GM23248 (cell line): ENCODE data around the gene SHMT2. TPM values are rescaled to one million over a fixed set of nuclear protein-coding genes. Genes with fewer than 3 reads are reported as not detected.

Source experiments
- DNase-seq: peaks from one replicate; pipeline ENCODE4 v3.0.0-alpha.2; 2015
- H2AFZ ChIP-seq: fragments of 200-600 bp; sonication (generic); 2 replicates; pipeline ENCODE4 v1.6.1; 2016; ENCODE audit warnings: antibody characterized with exemption
- H3F3A ChIP-seq: fragments of 200-600 bp; sonication (generic); 2 replicates; pipeline ENCODE4 v1.6.1; 2016; ENCODE audit warnings: mild to moderate bottlenecking, antibody characterized with exemption, mixed run types; ENCODE audit not compliant: insufficient read depth
- H3K27ac ChIP-seq: fragments of 200-600 bp; sonication (generic); 2 replicates; pipeline ENCODE4 v1.5.1; 2016; ENCODE audit warnings: mild to moderate bottlenecking
- H3K27me3 ChIP-seq: fragments of 200-600 bp; sonication (generic); replicated peaks from 2 replicates; pipeline ENCODE4 v1.6.1; 2016; ENCODE audit warnings: mild to moderate bottlenecking; ENCODE audit not compliant: insufficient read depth
- H3K36me3 ChIP-seq: fragments of 200-600 bp; sonication (generic); 2 replicates; pipeline ENCODE4 v1.6.1; 2016; ENCODE audit warnings: low read depth, mild to moderate bottlenecking
- H3K4me1 ChIP-seq: fragments of 200-600 bp; sonication (generic); 2 replicates; pipeline ENCODE4 v1.6.1; 2016; ENCODE audit warnings: mild to moderate bottlenecking; ENCODE audit not compliant: insufficient read depth
- H3K4me2 ChIP-seq: fragments of 200-600 bp; sonication (generic); one replicate; pipeline ENCODE4 v1.6.1; 2016; ENCODE audit warnings: mild to moderate bottlenecking; ENCODE audit not compliant: unreplicated experiment
- H3K4me3 ChIP-seq: fragments of 200-600 bp; sonication (generic); 2 replicates; pipeline ENCODE4 v1.5.1; 2016; ENCODE audit warnings: mild to moderate bottlenecking
- H3K79me2 ChIP-seq: fragments of 200-600 bp; sonication (generic); 2 replicates; pipeline ENCODE4 v1.6.1; 2016; ENCODE audit warnings: mild to moderate bottlenecking; ENCODE audit not compliant: insufficient read depth
- H3K9ac ChIP-seq: fragments of 200-600 bp; sonication (generic); 2 replicates; pipeline ENCODE4 v1.6.1; 2016; ENCODE audit warnings: mild to moderate bottlenecking
- H3K9me2 ChIP-seq: fragments of 200-600 bp; sonication (generic); 2 replicates; pipeline ENCODE4 v1.6.1; 2016; ENCODE audit warnings: mixed run types, mild to moderate bottlenecking, moderate library complexity; ENCODE audit not compliant: insufficient read depth
- H3K9me3 ChIP-seq: fragments of 200-600 bp; sonication (generic); one replicate; pipeline ENCODE4 v1.6.1; 2017; ENCODE audit warnings: low read depth
- H4K20me1 ChIP-seq: fragments of 200-600 bp; sonication (generic); 2 replicates; pipeline ENCODE4 v1.6.0; 2016; ENCODE audit not compliant: insufficient read depth
- EZH2 ChIP-seq: fragments of 200-600 bp; sonication (generic); IDR thresholded peaks from 2 replicates; pipeline ENCODE4 v1.6.1; 2018; ENCODE audit warnings: antibody characterized with exemption, mild to moderate bottlenecking; ENCODE audit not compliant: insufficient read depth, poor library complexity, severe bottlenecking
- EZH2phosphoT487 ChIP-seq: fragments of 200-600 bp; sonication (generic); IDR thresholded peaks from 2 replicates; pipeline ENCODE4 v1.6.1; 2018; ENCODE audit warnings: antibody characterized with exemption, moderate library complexity, mild to moderate bottlenecking, low read depth; ENCODE audit not compliant: insufficient read depth
- WGBS, 2 experiments: methylation state at CpG; one replicate each; pipeline ENCODE4 v1.1.6; 2015 to 2017; ENCODE audit warnings: low lambda C conversion rate in 2 of 2, low coverage in 1 of 2; ENCODE audit errors: missing lambda C conversion rate in 2 of 2; 5-methylcytosine and 5-hydroxymethylcytosine counted together
- in situ Hi-C: fragments of 300-500 bp; cut with MboI; formaldehyde crosslinking; loops from 2 replicates; pipeline ENCODE4 v1.15.0; 2020
- polyA plus RNA-seq: library from polyadenylated mRNA; unstranded; fragments of >200 nt; fragmentation: Nextera tagmentation; extraction: Ambion mirVana; gene quantifications from 2 replicates; pipeline ENCODE4 v1.2.1, GENCODE V29; 2016
- total RNA-seq: library from RNA; depleted of rRNA; stranded (reverse); fragments of >200 nt; shearing (Covaris generic); gene quantifications from 2 replicates; pipeline ENCODE4 v1.2.3, GENCODE V29; 2014

The SHMT2 gene
- total and polyA plus RNA-seq, 2 experiments from 2014 or later: 184 to 341 TPM

DNA sequence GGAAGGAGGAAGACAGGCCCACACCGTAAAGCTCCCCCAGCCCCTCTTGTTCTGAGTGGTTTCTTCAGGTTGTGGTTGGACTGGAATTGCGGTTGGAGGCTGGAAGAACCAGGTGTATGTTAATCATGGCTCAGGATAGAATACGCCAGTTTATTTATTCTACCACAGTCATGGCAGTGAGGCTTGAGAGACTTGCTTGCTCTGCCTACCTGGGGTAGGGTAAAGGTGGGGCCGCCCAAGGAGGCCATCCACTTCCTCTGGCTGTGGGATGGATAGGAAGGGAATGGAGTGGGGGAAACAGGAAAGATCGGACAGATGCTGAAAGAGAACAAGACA is 8.1 kb downstream of the SHMT2 start:
- Histone ChIP-seq H3K27ac (no peak overlapping the region), H3F3A (peaks cover 39% of the 10 kb centered on the region), H3K9ac (no peak overlapping the region), H3K79me2 (peaks cover 6% of the 10 kb centered on the region; the same call in 1 of the 2 replicates), H3K9me2 (no peaks in the 10 kb centered on the region), H3K4me3 (no peak overlapping the region), H3K36me3 (peaks cover 20% of the 10 kb centered on the region), H2AFZ (no peak overlapping the region), H3K27me3 (no peaks in the 10 kb centered on the region), H3K4me2 (no peak overlapping the region), H3K4me1 (peaks cover 15% of the 10 kb centered on the region), H4K20me1 (no peaks in the 10 kb centered on the region), H3K9me3 (no peaks in the 10 kb centered on the region)
- TF ChIP-seq EZH2 (no peak), EZH2phosphoT487 (no peak)
- WGBS, 2 experiments: 65 to 69% methylated on average over 5 of the region's 5 CpGs
- in situ Hi-C loops: no loop called here
- no peak for DNase-seq

DNA sequence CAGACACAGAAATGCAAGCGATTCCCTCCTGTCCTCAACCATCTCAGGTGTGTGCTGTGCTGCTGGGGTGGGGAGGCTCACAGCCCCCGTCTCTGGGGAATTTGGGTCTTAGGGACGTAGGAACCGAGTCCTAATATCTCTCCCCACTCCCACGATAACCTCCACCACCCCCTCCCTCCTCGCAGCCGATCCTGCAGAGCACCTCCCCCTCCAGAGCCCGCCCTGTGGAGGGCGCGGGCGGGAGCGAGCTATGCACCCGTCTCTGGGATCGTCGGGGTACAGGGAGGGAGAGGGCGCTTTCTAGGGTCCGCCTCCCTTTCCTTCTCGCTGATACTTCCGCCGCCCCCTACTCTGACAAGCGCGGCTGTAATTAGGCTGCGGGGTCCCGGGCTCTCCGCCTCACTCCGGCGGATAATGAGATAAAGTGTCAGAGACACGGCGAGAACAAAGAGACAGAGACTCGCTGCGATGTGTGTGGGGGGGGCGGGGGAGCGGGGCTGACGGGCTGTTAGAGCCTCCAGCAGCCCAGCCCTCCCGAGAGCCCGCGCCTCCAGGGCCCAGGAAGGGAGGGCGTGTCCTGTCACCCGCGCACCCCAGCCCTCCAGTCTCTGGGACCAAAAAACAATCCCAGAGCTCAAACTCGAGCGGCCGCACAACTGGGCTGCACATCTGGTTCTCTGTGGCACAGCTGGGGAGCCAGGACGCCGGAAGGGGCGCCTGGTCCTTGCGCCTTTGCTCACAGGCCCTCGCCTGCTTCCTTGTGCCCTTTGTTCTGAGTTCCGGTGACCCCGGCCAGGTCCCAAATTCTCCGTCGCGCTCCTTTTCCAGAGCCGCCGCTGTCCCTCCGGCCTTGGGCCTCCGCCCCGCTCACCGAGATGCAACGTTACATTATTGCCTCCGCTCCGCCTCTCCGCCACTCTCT is 8.7 kb downstream of the SHMT2 start:
- Histone ChIP-seq H3K36me3 (peaks cover 15% of the 10 kb centered on the region), H4K20me1 (no peaks in the 10 kb centered on the region), H3K27me3 (no peaks in the 10 kb centered on the region), H3K9me2 (no peaks in the 10 kb centered on the region), H3K4me1 (peaks cover 18% of the 10 kb centered on the region), H3K9me3 (no peaks in the 10 kb centered on the region), H3K27ac (no peak overlapping the region), H3K4me3 (peak overlapping the region; percentile 96), H3K79me2 (no peaks in the 10 kb centered on the region; the same call in 1 of the 2 replicates), H2AFZ (peak overlapping the region; percentile 74), H3K9ac (peak overlapping the region; percentile 43), H3F3A (peaks cover 33% of the 10 kb centered on the region), H3K4me2 (peak overlapping the region; percentile 92)
- in situ Hi-C loops: no loop called here
- DNase-seq: peak; percentile 58
- TF ChIP-seq EZH2phosphoT487 (no peak), EZH2 (no peak)
- 3 to 6% methylated on average over 53 to 63 of the region's 63 CpGs for WGBS, 2 experiments

DNA sequence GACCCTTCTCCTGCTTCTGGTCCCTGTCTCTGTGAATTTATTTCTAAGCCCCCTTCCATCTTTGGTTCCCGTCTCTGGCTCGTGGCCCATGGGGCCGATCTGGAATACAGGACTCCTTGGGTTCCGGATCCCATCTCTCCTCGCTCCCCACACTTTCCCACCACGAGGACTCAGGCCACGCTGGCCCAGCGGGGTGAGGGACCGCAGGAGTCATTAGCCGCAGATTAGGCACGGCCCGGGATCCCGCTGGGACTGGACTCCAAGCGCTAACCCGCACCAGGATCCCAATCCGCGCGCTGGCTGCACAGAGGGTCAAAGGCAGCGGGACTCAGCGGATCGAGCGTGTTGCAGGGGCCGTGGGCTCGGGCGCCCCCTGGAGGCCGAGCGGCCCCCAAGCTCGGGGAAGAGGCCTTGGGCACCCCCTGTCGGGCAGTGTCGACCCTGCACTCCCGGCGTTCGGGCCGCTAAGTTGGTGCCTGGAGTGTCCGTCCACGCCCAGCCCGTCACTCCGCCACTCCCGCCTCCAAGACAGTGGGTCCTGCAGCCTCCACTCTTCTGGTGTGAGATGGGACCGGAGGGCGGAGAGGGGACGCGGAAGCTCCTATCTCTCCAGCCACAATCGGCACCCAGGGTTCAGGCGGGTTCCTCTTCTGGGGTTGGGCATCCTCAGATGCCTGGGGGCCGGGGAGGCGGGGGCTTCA is 9.5 kb downstream of the SHMT2 start:
- peak overlapping the region; percentile 64 for H3K27ac ChIP-seq
- 1% methylated on average over 42 to 47 of the region's 47 CpGs for WGBS, 2 experiments

DNA sequence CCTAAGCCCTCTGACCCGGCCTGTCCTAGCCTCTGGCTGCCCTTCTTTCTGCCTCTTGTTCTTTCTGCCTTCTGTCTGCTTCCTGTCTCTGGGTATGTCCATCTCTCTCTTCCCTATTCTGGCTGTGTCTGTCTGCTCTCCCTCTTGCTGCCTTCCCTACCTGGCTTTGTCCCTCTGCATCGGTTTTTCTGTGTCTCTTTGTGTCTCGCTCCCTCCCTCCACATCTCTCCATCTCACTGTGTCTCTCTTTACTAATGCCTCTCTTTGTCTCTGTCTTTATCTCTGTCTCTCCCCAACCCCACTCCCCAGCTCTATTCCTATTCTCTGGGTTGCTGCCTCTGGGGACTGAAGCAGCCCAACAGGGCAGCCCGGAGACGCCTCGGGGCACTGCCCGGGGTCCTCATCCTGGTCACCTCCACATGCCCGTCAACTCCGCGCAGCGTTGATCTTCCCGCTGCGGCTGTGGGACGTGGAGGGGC is 10.1 kb downstream of the SHMT2 start:
- DNase-seq: peak; percentile 46
- WGBS, 2 experiments: 2 to 3% methylated on average over 13 to 14 of the region's 14 CpGs
- in situ Hi-C loops: no loop called here

More for the DNA sequence above, 9.5 kb downstream of the SHMT2 start:
- Histone ChIP-seq H3K79me2 (no peaks in the 10 kb centered on the region), H3K27me3 (no peaks in the 10 kb centered on the region), H3K4me1 (peaks cover 23% of the 10 kb centered on the region), H3K9me2 (no peaks in the 10 kb centered on the region), H3K4me3 (peak overlapping the region; percentile 96), H3K9ac (peak overlapping the region; percentile 90), H3K4me2 (peak overlapping the region; percentile 92), H3K9me3 (no peaks in the 10 kb centered on the region), H4K20me1 (no peaks in the 10 kb centered on the region), H3F3A (peaks cover 25% of the 10 kb centered on the region), H3K36me3 (peaks cover 8% of the 10 kb centered on the region), H2AFZ (peak overlapping the region; percentile 74)
- DNase-seq: peak; percentile 89
- no peak for TF ChIP-seq EZH2phosphoT487
- no peak for TF ChIP-seq EZH2
- in situ Hi-C loops: no loop called here

More for the DNA sequence above, 10.1 kb downstream of the SHMT2 start:
- no peaks in the 10 kb centered on the region for H4K20me1 ChIP-seq
- no peaks in the 10 kb centered on the region for H3K27me3 ChIP-seq
- H3K4me2 ChIP-seq: peak overlapping the region; percentile 92
- H3K9ac ChIP-seq: peak overlapping the region; percentile 90
- no peaks in the 10 kb centered on the region for H3K9me3 ChIP-seq
- peak overlapping the region; percentile 96 for H3K4me3 ChIP-seq
- H2AFZ ChIP-seq: peak overlapping the region; percentile 71
- H3K36me3 ChIP-seq: peaks cover 2% of the 10 kb centered on the region
- H3F3A ChIP-seq: peaks cover 22% of the 10 kb centered on the region
- peaks cover 23% of the 10 kb centered on the region for H3K4me1 ChIP-seq
- H3K9me2 ChIP-seq: no peaks in the 10 kb centered on the region
- H3K27ac ChIP-seq: peak overlapping the region; percentile 64
- TF ChIP-seq EZH2phosphoT487: no peak
- TF ChIP-seq EZH2: no peak
- no peaks in the 10 kb centered on the region for H3K79me2 ChIP-seq
